Renal cortical epithelial cell (primary cell): ENCODE results near the gene CD247. TPM values are rescaled to one million over a fixed set of nuclear protein-coding genes. Genes with fewer than 3 reads are reported as not detected.

Experiments
- DNase-seq: peaks from one replicate; pipeline ENCODE4 v3.0.0-alpha.2; 2011; ENCODE audit warnings: low read depth
- total RNA-seq: library from RNA; depleted of rRNA; stranded (reverse); fragments of >200 nt; gene quantifications from 2 replicates; pipeline ENCODE4 v1.2.3, GENCODE V29; 2014

CD247 gene
- total RNA-seq, 1 donor from 2014 or later: not detected

GRCh38 chr1:167542109-167543032 lies 24.0 kb upstream of the CD247 start:
- no peak for DNase-seq

- DNase-seq: no peak
Measured at GRCh38 chr1:167541610-167542009, 23.3 kb upstream of the CD247 start.

GRCh38 chr1:167541003-167541402 lies 22.7 kb upstream of the CD247 start:
- DNase-seq: no peak

GRCh38 chr1:167538657-167539056 lies 20.3 kb upstream of the CD247 start:
- no peak for DNase-seq

GRCh38 chr1:167533851-167534300 lies 15.5 kb upstream of the CD247 start:
- peak; percentile 39 for DNase-seq

DNA sequence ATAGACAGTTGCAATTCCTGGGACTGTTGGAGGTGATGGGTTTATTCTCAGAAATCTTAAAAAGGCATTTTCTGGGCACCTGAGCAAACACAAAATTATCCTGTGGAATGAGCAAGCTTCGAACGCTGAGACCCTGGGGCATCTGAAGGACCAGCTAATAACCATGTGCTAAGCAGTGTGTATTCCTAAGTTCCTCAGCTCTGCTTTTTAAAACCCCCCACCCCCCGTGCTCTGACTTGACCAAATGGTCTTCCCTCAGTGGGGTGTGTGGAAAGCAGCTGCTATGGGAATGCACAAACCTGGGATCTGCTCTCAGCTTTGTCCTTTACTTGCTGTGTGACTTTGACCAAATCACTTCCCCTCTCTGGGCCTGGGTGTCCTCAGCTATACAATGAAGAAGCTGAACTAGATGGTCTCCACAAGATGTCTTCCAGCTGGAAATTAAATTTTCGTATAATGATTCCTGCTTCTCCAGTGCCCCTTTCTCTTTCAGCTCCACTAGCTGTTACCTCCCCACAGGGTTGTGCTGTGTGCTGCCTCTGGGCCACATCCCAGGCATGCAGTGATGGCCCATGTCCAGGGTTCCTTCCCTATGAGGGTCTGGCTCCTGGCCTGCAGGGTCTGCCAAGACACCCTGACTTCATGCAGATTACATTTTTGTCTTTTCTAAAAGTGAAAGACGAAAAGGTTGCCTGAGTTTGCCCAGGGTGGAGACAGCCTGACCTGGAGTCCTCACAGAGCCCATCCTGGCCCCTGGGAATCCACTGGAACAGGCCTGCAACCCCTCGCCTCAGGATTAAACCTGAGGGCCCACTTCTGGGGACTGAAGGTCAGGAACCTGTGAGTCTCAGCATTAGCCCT lies 14.9 kb upstream of the CD247 start:
- DNase-seq: no peak

DNA sequence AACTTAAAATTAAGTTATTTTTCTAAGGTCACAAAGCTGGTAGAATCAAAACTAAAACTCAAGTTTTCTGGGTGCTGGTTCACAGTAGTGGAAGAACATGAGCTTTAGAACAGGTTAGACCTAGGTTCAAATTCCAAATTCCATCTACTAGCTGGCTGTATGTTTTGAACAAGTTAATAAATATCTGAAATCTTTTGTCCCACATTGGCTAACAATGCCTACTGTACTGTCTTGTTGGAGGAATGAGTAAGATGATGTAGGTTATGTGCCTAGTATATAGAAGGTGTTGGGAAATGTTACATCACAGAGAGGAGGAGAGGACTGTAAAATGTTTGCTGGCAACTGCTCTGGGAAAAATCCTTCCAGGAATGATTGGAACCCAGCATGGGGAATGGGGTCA lies 14.0 kb upstream of the CD247 start:
- DNase-seq: peak; percentile 19

DNA sequence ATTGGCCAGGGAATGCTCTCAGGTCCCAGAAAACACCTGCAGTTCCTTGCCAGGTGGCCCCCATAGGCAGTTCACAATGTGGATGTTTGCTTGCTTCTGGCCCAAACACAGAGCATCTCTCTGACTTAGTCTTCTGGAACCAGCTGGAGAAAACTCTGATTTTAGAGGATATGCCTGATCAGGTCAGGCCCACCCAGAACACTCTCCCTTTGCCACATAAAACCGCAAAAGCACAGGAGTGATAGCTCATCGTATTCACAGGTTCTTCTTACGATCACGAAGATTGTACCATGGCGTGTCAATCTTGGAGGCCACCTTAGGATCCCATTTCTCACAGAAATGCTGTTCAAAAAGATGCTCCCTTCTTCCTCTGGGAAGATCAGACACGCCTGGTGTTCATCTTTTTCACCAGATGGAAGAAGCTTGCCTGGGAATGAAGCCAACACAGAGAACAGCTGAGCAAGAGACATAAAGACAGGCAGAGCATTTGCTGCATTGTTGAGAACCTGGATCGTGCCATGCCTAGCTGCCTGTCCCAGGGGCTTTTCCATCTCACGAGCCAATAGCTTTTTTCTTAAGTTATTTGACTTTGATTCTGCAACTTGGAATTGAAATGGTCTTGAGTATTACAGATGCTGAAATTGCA lies 11.6 kb upstream of the CD247 start:
- DNase-seq: no peak

DNA sequence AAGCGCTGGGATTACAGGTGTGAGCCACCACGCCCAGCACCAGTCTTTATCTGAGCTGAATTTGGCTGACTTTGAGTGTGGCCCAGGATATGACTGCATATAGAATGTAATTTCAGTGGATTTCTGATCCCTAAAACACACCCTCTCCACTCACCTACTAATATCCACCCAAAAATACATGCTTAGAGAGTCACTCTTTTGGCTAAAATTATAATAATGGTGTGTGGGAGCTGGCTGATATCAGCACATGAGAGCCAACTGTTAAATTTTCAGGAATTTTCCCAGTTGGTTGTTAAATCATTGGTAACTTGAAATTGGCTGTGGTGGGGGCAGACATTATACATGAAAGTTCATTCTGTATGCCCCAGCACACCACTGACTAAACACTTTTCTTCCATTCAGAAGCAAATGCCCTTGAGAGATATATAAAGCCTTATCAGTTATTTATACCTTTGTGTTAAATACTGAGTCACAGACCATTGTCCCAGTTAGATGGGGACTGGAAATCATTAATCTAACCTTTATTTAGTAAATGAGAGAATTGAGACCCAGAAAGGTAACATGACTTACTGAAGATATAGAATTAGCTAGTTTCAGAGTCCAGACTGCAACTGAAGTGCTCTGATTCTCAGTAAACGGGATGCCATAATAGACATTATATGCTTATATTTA lies 9.9 kb upstream of the CD247 start:
- DNase-seq: no peak

- no peak for DNase-seq
Measured at GRCh38 chr1:167526667-167527383, 8.5 kb upstream of the CD247 start.

DNA sequence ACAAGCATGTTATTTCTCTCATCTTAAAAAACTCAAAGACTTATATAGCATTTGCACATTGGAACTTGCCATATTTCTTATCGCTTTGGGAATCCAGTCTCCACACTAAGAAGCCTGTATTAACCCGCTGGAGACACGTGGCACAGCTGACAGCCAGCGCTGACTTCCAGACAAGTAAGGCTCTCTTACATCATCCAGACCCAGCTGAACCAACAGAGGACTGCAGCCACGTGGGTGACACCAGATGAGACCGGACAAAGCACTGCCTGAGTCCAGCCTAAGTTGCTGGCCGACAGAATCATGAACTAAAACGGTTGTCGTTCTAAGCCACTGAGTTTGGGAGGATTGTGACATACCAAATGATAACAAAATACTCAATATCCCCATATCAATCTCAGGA lies 6.3 kb upstream of the CD247 start:
- DNase-seq: no peak

DNA sequence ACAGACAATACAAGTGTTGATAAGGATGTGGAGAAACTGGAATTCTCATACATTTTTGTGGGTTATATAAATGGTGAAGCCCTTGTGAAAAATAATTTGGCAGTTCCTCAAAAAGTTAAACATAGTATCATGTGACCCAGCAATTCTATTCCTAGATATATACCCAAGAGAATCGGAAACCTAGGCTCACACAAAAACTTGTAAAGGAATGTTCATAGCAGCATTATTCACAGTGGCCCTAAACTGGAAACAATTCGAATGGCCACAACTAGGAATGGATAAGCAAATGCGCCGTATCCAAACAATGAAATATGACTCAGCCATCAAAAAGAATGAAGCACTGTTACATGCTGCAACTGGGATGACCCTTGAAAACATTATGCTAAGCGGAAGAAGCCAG lies 3.9 kb upstream of the CD247 start:
- no peak for DNase-seq

GRCh38 chr1:167520711-167521206 lies 2.4 kb upstream of the CD247 start:
- DNase-seq: no peak

GRCh38 chr1:167517535-167518330 lies 596 bp downstream of the CD247 start:
- no peak for DNase-seq

DNA sequence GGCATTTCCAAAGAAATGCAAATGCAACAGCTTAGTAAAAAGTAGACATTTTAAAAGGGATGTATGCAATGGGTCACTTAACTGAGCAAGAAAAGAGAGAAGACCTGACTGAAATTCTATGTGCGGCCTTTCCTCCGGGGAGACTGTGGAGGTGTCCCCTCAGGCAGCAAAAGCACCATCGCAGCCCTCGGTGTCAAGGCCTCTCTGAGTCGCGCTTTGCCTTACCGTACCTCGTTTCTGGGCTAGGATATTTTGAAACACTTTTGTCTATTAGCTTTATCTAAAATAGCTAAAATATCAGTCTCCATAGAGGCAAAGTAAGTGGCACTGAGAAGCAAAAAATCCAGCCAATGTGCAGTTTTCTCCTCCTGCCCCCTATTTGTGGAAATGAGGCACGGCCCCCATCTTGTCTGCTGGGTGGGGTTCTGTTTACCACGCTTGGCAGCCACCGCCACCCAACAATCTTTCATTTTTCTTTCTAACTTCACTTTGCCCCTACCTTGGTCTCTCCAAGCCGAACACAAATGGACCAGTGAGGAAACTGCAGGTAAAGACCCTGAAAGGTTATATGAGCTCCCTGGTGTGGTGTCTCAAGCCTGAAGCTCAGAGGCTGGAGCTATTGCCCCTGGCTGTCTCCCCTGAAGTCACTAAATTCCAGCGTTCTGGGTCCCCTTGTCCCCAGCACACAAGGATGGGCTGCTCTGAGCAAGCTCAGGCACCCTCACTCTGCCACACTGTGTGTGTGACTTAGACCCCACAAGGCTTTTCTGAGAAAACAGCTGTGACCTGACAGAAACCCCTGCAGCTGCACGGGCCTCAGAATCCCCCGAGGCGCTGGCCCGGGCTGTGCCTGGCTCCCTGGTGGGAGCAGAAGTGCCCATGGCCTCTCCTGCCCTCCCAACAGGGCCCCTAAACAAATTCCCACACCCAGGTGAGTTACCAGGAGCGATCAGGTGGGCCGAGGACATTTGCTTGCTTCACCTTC lies 1.6 kb downstream of the CD247 start:
- no peak for DNase-seq

DNA sequence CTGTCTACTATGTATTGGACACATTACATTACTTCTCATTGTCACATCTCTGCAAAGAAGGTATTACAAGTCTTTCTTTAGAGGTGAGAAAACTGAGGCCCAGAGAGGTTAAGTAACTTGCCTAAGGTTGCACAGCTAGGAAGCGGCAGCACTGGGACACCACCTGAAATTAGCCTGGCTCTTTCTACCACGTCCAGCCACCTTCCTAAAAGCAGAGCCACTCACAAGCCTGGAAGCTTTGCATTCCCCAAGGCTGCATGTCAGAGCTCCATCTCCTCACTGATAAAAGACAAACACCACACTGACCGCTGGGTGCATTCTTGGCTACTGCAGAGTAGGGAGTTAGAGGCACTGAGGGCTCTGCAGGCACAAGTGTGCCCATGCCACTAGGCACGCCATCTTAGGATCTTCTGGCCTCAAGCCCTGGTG lies 2.4 kb downstream of the CD247 start:
- no peak for DNase-seq

GRCh38 chr1:167515461-167515860 lies 2.9 kb downstream of the CD247 start:
- DNase-seq: no peak

DNA sequence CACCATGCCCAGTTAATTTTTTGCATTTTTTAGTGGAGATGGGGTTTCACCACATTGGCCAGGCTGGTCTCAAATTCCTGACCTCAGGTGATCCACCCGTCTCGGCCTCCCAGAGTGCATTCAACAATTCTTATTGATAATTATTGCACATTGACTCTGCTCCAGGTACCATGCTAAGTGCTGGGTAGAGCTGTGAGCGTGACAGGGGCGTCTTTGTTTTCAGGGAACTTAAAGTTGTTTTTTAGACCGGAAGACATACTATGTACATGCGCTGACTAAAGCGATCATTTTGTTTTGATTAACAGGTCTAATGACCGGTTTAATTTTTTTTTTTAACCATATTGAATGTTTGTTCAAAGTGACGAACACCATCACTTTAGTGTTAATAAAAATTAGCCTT lies 4.0 kb downstream of the CD247 start:
- DNase-seq: no peak
